Left ventricle myocardium inferior (tissue), 1 donor: ENCODE results near the gene MYLK2. TPM values are rescaled to one million over a fixed set of nuclear protein-coding genes. Genes with fewer than 3 reads are reported as not detected.

ENCODE experiments used
- DNase-seq: peaks from one replicate; pipeline ENCODE4 v3.0.0-alpha.2; 2020
- H3K27ac ChIP-seq: fragments of 200-600 bp; replicated peaks from 2 replicates; pipeline ENCODE4 v1.8.0; 2021
- H3K27me3 ChIP-seq: fragments of 200-600 bp; 2 replicates; pipeline ENCODE4 v1.8.0; 2021; ENCODE audit warnings: low read depth
- H3K36me3 ChIP-seq: fragments of 200-600 bp; 2 replicates; pipeline ENCODE4 v1.8.0; 2021
- H3K4me1 ChIP-seq: fragments of 200-600 bp; 2 replicates; pipeline ENCODE4 v1.8.0; 2021
- H3K4me3 ChIP-seq: fragments of 200-600 bp; 2 replicates; pipeline ENCODE4 v1.8.0; 2021; ENCODE audit warnings: mild to moderate bottlenecking, moderate library complexity
- H3K9me3 ChIP-seq: fragments of 200-600 bp; replicated peaks from 2 replicates; pipeline ENCODE4 v1.8.0; 2021
- intact Hi-C: fragments of 100-400 bp; cut with micrococcal nuclease; formaldehyde crosslinking; loops from one replicate; pipeline ENCODE4 v1.11.0; 2022
- total RNA-seq: library from RNA; stranded (reverse); fragmentation: NEBNext Ultra II Directional; extraction: Animal tissue kit (Norgen Biotek cat#: 25700); gene quantifications from one replicate; pipeline ENCODE4 v1.2.1, GENCODE V29; 2021
- TF ChIP-seq, protein P1 (sequence below): fragments of 200-600 bp; IDR thresholded peaks from 2 replicates; pipeline ENCODE4 v1.8.0; 2021; ENCODE audit warnings: antibody characterized with exemption, mild to moderate bottlenecking, borderline replicate concordance
- donor health status: DM: no; HTN: yes; CAD: no; lungs with severe emphysema.

The MYLK2 gene
- total RNA-seq, 1 donor from 2014 or later = 0.25 TPM

DNA sequence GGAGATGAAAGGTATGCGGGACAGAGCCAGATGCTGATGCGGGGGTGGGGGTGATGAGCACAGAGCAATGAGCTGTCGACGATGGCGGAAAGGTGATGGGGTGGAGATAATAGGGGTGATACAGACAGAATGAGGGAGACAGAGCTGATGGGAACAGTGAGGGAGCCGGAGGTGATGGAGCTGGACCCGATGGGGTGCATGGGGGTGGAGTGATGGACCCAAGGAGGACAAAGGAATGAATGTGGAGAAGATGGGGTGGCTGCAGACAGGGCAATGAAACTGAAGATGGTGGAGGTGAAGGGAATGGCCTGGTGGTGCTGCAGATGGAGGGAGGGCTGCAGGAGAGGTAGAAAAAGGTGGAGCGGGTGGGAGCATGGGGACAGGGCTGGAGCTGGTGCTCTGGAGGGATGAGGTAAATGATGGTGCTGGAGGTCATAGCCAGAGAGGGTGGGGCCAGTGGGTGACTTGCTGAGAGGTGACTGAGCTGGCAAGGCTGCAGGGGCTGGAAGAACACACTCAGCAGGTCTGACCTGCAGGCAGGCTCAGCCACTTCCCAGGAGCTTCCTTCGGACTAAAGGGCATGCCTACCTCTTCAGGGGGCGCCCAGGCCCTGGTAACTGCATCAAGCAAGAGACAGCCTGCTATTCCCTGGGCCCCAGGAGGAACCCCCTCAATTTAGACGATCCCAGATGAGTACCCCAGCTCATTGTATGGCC, 32.2 kb downstream of the MYLK2 start:
- H3K4me1 ChIP-seq = peaks cover under 1% of the 10 kb centered on the region
- intact Hi-C loops = loop anchor here (10.0 kb wide), 1 partner anchor 103 kb away; the partner anchor contains the start of gene PDRG1
- TF ChIP-seq, protein P1, sequence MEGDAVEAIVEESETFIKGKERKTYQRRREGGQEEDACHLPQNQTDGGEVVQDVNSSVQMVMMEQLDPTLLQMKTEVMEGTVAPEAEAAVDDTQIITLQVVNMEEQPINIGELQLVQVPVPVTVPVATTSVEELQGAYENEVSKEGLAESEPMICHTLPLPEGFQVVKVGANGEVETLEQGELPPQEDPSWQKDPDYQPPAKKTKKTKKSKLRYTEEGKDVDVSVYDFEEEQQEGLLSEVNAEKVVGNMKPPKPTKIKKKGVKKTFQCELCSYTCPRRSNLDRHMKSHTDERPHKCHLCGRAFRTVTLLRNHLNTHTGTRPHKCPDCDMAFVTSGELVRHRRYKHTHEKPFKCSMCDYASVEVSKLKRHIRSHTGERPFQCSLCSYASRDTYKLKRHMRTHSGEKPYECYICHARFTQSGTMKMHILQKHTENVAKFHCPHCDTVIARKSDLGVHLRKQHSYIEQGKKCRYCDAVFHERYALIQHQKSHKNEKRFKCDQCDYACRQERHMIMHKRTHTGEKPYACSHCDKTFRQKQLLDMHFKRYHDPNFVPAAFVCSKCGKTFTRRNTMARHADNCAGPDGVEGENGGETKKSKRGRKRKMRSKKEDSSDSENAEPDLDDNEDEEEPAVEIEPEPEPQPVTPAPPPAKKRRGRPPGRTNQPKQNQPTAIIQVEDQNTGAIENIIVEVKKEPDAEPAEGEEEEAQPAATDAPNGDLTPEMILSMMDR = no peak
- no peaks in the 10 kb centered on the region for H3K36me3 ChIP-seq
- peaks cover 80% of the 10 kb centered on the region for H3K27me3 ChIP-seq
- no peak overlapping the region for H3K27ac ChIP-seq
- DNase-seq = no peak
- no peak overlapping the region for H3K4me3 ChIP-seq
- no peaks in the 10 kb centered on the region for H3K9me3 ChIP-seq

DNA sequence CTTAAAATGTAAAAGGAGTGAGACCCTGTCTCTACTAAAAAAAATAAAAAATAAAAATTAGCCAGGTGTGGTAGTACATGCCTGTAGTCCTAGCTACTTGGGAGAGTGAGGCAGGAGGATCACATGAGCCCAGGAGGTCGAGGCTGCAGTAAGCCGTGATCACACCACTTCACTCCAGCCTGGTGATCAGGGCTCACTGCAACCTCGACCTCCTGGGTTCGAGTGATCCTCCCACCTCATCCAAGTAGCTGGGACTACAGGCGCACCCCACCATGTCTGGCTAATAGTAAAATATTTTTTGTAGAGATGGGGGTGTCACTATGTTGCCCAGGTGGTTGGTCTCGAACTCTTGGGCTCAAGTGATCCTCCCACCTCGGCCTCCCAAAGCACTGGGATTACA, 34.3 kb downstream of the MYLK2 start:
- intact Hi-C loops = loop anchor here (10.0 kb wide), 1 partner anchor 101 kb away; the partner anchor contains the start of gene PDRG1
- H3K9me3 ChIP-seq = no peaks in the 10 kb centered on the region
- DNase-seq = no peak
- H3K27ac ChIP-seq = no peak overlapping the region
- H3K27me3 ChIP-seq = peaks cover 95% of the 10 kb centered on the region
- H3K4me1 ChIP-seq = no peaks in the 10 kb centered on the region
- H3K4me3 ChIP-seq = no peak overlapping the region
- no peaks in the 10 kb centered on the region for H3K36me3 ChIP-seq
- TF ChIP-seq, protein P1 = no peak

DNA sequence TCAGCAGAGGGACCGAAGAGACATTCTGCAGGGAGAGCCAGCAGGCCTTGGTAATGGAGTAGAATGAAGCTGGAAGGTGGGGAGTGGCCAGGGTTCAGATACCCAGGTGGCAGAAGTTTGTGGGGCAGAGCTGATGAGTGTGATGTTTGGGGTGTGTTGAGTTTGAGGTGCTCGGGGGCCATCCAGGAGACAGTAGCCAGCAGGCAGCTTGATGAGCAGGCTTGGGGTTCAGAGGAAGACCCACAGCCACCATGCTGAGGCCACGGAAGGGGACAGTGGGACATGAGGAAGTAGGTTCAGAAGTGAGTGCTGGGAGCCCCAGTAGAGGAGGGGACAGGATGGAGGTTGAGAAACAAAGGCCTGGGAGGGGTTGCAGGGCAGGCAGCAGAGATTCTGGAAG, 37.4 kb downstream of the MYLK2 start:
- H3K27me3 ChIP-seq = peaks cover 93% of the 10 kb centered on the region
- no peak overlapping the region for H3K4me3 ChIP-seq
- TF ChIP-seq, protein P1 = no peak
- H3K27ac ChIP-seq = no peak overlapping the region
- H3K9me3 ChIP-seq = no peaks in the 10 kb centered on the region
- peaks cover 17% of the 10 kb centered on the region for H3K4me1 ChIP-seq
- no peaks in the 10 kb centered on the region for H3K36me3 ChIP-seq
- intact Hi-C loops = loop anchor here (10.0 kb wide), 1 partner anchor 98 kb away; the partner anchor contains the start of gene PDRG1
- no peak for DNase-seq

DNA sequence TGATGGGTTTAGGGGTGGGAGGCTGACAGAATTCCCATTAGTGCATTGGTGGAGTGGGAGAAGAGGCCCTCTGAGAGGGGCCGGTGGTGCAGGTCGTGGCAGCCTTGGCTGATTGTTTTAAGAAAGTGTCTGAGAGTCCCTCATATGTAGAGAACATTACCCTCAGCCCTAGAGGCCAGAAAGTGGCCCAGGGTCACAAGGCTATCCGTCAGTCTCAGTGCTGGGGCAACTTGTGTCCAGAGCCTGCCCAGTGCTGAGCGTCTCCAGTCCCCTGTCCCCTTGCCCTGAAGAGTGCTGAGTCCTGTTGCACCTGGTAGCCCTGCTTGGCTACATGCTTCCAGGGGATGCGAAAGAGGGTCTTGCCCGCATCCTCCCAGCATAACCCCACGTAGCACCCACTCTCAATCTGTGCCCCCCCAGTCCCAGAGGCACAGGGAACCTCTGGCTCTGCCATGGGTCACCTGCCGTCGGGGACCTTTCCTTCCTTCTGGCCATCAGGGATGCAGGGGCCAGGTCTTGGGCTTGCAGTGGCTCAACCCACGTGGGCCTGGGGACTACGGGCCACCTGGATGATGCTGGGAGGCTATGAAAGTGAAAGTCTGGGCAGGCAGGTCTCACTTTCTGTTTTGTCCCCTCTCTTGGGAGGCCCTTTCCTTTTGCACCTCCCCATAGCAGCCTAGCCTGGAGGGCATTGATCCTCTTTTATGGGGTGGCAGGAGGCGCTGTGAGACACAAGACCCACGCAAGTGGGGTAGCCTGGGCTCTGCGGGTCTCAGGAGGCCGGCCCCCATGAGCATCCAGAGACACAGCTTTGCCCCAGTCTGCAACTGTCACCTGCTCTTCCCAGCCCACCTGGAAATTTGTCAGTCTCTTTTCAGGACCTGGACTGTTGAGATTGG, 39.0 kb downstream of the MYLK2 start:
- peaks cover 20% of the 10 kb centered on the region for H3K4me1 ChIP-seq
- H3K27me3 ChIP-seq = peaks cover 82% of the 10 kb centered on the region
- H3K9me3 ChIP-seq = no peaks in the 10 kb centered on the region
- no peaks in the 10 kb centered on the region for H3K36me3 ChIP-seq
- intact Hi-C loops = loop anchor here (10.0 kb wide), 1 partner anchor 97 kb away; the partner anchor contains the start of gene PDRG1
- no peak overlapping the region for H3K27ac ChIP-seq
- TF ChIP-seq, protein P1 = no peak
- DNase-seq = no peak
- H3K4me3 ChIP-seq = no peak overlapping the region

DNA sequence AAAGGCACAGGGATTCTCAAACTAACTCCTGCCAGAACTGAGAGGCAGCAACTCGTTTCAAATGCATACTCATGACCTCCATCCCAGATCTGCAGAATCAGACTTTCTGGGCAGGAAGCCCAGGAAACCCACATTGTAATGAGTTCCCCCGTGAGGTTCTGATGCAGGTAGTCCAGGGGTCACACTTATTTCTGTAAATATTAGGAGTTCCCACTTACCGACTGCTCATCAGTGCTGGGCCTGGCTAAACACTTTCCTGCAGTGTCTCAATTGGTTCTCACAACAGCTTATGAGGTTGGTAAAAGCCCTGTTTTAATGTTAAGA, 39.6 kb downstream of the MYLK2 start:
- Histone ChIP-seq H3K9me3 (no peaks in the 10 kb centered on the region), H3K4me3 (no peak overlapping the region), H3K27ac (no peak overlapping the region), H3K27me3 (peaks cover 76% of the 10 kb centered on the region), H3K4me1 (peaks cover 20% of the 10 kb centered on the region), H3K36me3 (no peaks in the 10 kb centered on the region)
- TF ChIP-seq, protein P1 = no peak
- DNase-seq = no peak
- intact Hi-C loops = loop anchor here (10.0 kb wide), 1 partner anchor 96 kb away; the partner anchor contains the start of gene PDRG1
